ENCODE results near the gene CYTH3.

DNA sequence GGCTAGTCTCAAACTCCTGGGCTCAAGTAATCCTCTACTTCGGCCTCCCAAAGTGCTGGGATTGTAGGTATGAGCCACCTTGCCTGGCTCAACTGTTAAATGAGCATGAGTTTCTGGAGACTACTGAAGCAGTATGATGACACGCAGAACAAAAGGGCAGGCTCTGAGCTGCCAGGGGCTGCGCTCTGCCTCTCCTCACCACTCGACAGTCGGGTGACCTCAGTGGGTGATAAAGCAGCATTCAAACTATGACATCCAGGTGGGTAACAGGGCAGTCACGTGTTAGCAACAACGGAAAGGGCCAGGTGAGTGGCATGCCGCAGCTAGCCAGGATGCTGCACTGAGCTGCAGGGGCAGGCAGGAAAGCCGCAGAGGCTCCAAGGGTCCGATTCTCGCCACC, 71.5 kb downstream of the CYTH3 start:
- TF ChIP-seq CREB1 (IDR thresholded peaks at IDR 0.05; ENCODE audit: low read depth) (no peak), REST (IDR thresholded peaks at IDR 0.05; ENCODE audit: low read depth) (no peak), EP300 (IDR thresholded peaks at IDR 0.05; ENCODE audit: borderline replicate concordance) (no peak), RAD21 (IDR thresholded peaks at IDR 0.05; ENCODE audit: low read depth) (no peak), NFIC (IDR thresholded peaks at IDR 0.05) (no peak), TEAD4 (IDR thresholded peaks at IDR 0.05) (no peak), TAF1 (IDR thresholded peaks at IDR 0.05; ENCODE audit: low read depth) (no peak), YY1 (IDR thresholded peaks at IDR 0.05; ENCODE audit: low read depth) (no peak), FOXM1 (IDR thresholded peaks at IDR 0.05; ENCODE audit: borderline replicate concordance, low read depth) (no peak), EGR1 (IDR thresholded peaks at IDR 0.05) (no peak)
- TF ChIP-seq, protein P1, sequence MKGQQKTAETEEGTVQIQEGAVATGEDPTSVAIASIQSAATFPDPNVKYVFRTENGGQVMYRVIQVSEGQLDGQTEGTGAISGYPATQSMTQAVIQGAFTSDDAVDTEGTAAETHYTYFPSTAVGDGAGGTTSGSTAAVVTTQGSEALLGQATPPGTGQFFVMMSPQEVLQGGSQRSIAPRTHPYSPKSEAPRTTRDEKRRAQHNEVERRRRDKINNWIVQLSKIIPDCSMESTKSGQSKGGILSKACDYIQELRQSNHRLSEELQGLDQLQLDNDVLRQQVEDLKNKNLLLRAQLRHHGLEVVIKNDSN (IDR thresholded peaks at IDR 0.05): no peak
- TF ChIP-seq, protein P2, sequence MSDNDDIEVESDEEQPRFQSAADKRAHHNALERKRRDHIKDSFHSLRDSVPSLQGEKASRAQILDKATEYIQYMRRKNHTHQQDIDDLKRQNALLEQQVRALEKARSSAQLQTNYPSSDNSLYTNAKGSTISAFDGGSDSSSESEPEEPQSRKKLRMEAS (IDR thresholded peaks at IDR 0.05): no peak

Data from Ishikawa (cell line).